IPS-20b (cell line): ENCODE data around the gene CHRM5.

Experiments
- H3K27ac ChIP-seq: one replicate; pipeline ENCODE4 v1.5.1; 2013; ENCODE audit warnings: low read length
- H3K27me3 ChIP-seq: 2 replicates; pipeline ENCODE4 v1.6.1; 2013; ENCODE audit warnings: mild to moderate bottlenecking, low read length, inconsistent platforms; ENCODE audit not compliant: insufficient read depth
- H3K36me3 ChIP-seq: 2 replicates; pipeline ENCODE4 v1.6.1; 2013; ENCODE audit warnings: low read depth, mild to moderate bottlenecking, inconsistent platforms, low read length, moderate library complexity; ENCODE audit not compliant: insufficient read depth
- H3K4me1 ChIP-seq: 2 replicates; pipeline ENCODE4 v1.6.1; 2013; ENCODE audit warnings: mild to moderate bottlenecking, control low read depth, inconsistent platforms, low read length, moderate library complexity; ENCODE audit not compliant: insufficient read depth
- H3K4me3 ChIP-seq: 2 replicates; pipeline ENCODE4 v1.5.1; 2013; ENCODE audit warnings: mild to moderate bottlenecking, low read length, inconsistent platforms
- H3K9ac ChIP-seq: 2 replicates; pipeline ENCODE4 v1.6.1; 2013; ENCODE audit warnings: low read depth, mild to moderate bottlenecking, inconsistent platforms, low read length, moderate library complexity
- H3K9me3 ChIP-seq: 2 replicates; pipeline ENCODE4 v1.6.1; 2013; ENCODE audit warnings: mild to moderate bottlenecking, low read depth, low read length, inconsistent platforms; ENCODE audit not compliant: insufficient read depth

Gene CHRM5

GRCh38 chr15:33960549-33960935 lies 7.8 kb upstream of the CHRM5 start:
- no peak overlapping the region for H3K9ac ChIP-seq
- H3K4me1 ChIP-seq = no peaks in the 10 kb centered on the region
- no peak overlapping the region for H3K27ac ChIP-seq
- no peaks in the 10 kb centered on the region for H3K27me3 ChIP-seq
- H3K9me3 ChIP-seq = no peaks in the 10 kb centered on the region
- no peaks in the 10 kb centered on the region for H3K36me3 ChIP-seq
- H3K4me3 ChIP-seq = no peak overlapping the region

- H3K36me3 ChIP-seq = no peaks in the 10 kb centered on the region
- H3K9ac ChIP-seq = no peak overlapping the region
- H3K27ac ChIP-seq = no peak overlapping the region
- no peak overlapping the region for H3K4me3 ChIP-seq
- H3K9me3 ChIP-seq = no peaks in the 10 kb centered on the region
- H3K4me1 ChIP-seq = no peaks in the 10 kb centered on the region
- H3K27me3 ChIP-seq = no peaks in the 10 kb centered on the region
Observed at GRCh38 chr15:33963831-33964664, 4.2 kb upstream of the CHRM5 start.

- no peaks in the 10 kb centered on the region for H3K4me1 ChIP-seq
- H3K27ac ChIP-seq = no peak overlapping the region
- H3K27me3 ChIP-seq = no peaks in the 10 kb centered on the region
- no peaks in the 10 kb centered on the region for H3K36me3 ChIP-seq
- H3K9ac ChIP-seq = no peak overlapping the region
- no peak overlapping the region for H3K4me3 ChIP-seq
- H3K9me3 ChIP-seq = no peaks in the 10 kb centered on the region
Observed at GRCh38 chr15:33964665-33965040, 3.6 kb upstream of the CHRM5 start.

GRCh38 chr15:33968821-33969220 lies 524 bp downstream of the CHRM5 start:
- Histone ChIP-seq H3K27me3 (no peaks in the 10 kb centered on the region), H3K9ac (no peak overlapping the region), H3K9me3 (no peaks in the 10 kb centered on the region), H3K4me3 (no peak overlapping the region), H3K27ac (no peak overlapping the region), H3K36me3 (no peaks in the 10 kb centered on the region), H3K4me1 (peaks cover 4% of the 10 kb centered on the region; the same call in 1 of the 2 replicates)

GRCh38 chr15:33971811-33972210 lies 3.5 kb downstream of the CHRM5 start:
- H3K27me3 ChIP-seq = no peaks in the 10 kb centered on the region
- H3K4me1 ChIP-seq = peaks cover 4% of the 10 kb centered on the region; the same call in 1 of the 2 replicates
- H3K4me3 ChIP-seq = no peak overlapping the region
- H3K9me3 ChIP-seq = no peaks in the 10 kb centered on the region
- no peak overlapping the region for H3K27ac ChIP-seq
- no peaks in the 10 kb centered on the region for H3K36me3 ChIP-seq
- no peak overlapping the region for H3K9ac ChIP-seq

GRCh38 chr15:33975022-33975565 lies 6.8 kb downstream of the CHRM5 start:
- H3K27ac ChIP-seq = no peak overlapping the region
- H3K36me3 ChIP-seq = no peaks in the 10 kb centered on the region
- no peaks in the 10 kb centered on the region for H3K9me3 ChIP-seq
- no peak overlapping the region for H3K4me3 ChIP-seq
- H3K27me3 ChIP-seq = no peaks in the 10 kb centered on the region
- H3K9ac ChIP-seq = no peak overlapping the region
- peaks cover 4% of the 10 kb centered on the region; the same call in 1 of the 2 replicates for H3K4me1 ChIP-seq

GRCh38 chr15:33980159-33980558 lies 11.9 kb downstream of the CHRM5 start:
- peaks cover 9% of the 10 kb centered on the region for H3K4me1 ChIP-seq
- no peak overlapping the region for H3K9ac ChIP-seq
- H3K27me3 ChIP-seq = no peaks in the 10 kb centered on the region
- no peak overlapping the region for H3K27ac ChIP-seq
- H3K36me3 ChIP-seq = no peaks in the 10 kb centered on the region
- no peaks in the 10 kb centered on the region for H3K9me3 ChIP-seq
- no peak overlapping the region for H3K4me3 ChIP-seq

- no peaks in the 10 kb centered on the region for H3K9me3 ChIP-seq
- no peak overlapping the region for H3K9ac ChIP-seq
- peaks cover 14% of the 10 kb centered on the region for H3K4me1 ChIP-seq
- no peak overlapping the region for H3K4me3 ChIP-seq
- no peaks in the 10 kb centered on the region for H3K36me3 ChIP-seq
- H3K27ac ChIP-seq = no peak overlapping the region
- no peaks in the 10 kb centered on the region for H3K27me3 ChIP-seq
Observed at GRCh38 chr15:33982516-33982915, 14.2 kb downstream of the CHRM5 start.

- Histone ChIP-seq H3K9ac (no peak overlapping the region), H3K27me3 (no peaks in the 10 kb centered on the region), H3K9me3 (no peaks in the 10 kb centered on the region), H3K36me3 (no peaks in the 10 kb centered on the region), H3K4me3 (no peak overlapping the region), H3K4me1 (peaks cover 14% of the 10 kb centered on the region), H3K27ac (no peak overlapping the region)
Observed at GRCh38 chr15:33985287-33985686, 17.0 kb downstream of the CHRM5 start.

GRCh38 chr15:33985751-33986150 lies 17.5 kb downstream of the CHRM5 start:
- Histone ChIP-seq H3K4me1 (peaks cover 14% of the 10 kb centered on the region), H3K27me3 (no peaks in the 10 kb centered on the region), H3K27ac (no peak overlapping the region), H3K9me3 (no peaks in the 10 kb centered on the region), H3K36me3 (no peaks in the 10 kb centered on the region), H3K9ac (no peak overlapping the region), H3K4me3 (no peak overlapping the region)

- H3K9ac ChIP-seq = no peak overlapping the region
- H3K9me3 ChIP-seq = no peaks in the 10 kb centered on the region
- H3K36me3 ChIP-seq = no peaks in the 10 kb centered on the region
- H3K4me3 ChIP-seq = no peak overlapping the region
- no peaks in the 10 kb centered on the region for H3K27me3 ChIP-seq
- H3K27ac ChIP-seq = no peak overlapping the region
- peaks cover 10% of the 10 kb centered on the region for H3K4me1 ChIP-seq
Observed at GRCh38 chr15:33987444-33987843, 19.1 kb downstream of the CHRM5 start.

- peaks cover 10% of the 10 kb centered on the region for H3K4me1 ChIP-seq
- no peak overlapping the region for H3K27ac ChIP-seq
- H3K27me3 ChIP-seq = no peaks in the 10 kb centered on the region
- no peak overlapping the region for H3K4me3 ChIP-seq
- H3K9me3 ChIP-seq = no peaks in the 10 kb centered on the region
- no peaks in the 10 kb centered on the region for H3K36me3 ChIP-seq
- no peak overlapping the region for H3K9ac ChIP-seq
Observed at GRCh38 chr15:33988384-33988783, 20.1 kb downstream of the CHRM5 start.
